ENCODE data around the gene CENPH. TPM values are rescaled to one million over a fixed set of nuclear protein-coding genes. Genes with fewer than 3 reads are reported as not detected.
"Not testable (repeated sequence)": the region's sequence is repeated elsewhere in the genome, so short reads cannot be mapped to it uniquely, and the experiment has no call there.

CENPH gene
- total and polyA plus RNA-seq, 2 experiments from 2014 or later: 22.2 to 26.7 TPM

DNA sequence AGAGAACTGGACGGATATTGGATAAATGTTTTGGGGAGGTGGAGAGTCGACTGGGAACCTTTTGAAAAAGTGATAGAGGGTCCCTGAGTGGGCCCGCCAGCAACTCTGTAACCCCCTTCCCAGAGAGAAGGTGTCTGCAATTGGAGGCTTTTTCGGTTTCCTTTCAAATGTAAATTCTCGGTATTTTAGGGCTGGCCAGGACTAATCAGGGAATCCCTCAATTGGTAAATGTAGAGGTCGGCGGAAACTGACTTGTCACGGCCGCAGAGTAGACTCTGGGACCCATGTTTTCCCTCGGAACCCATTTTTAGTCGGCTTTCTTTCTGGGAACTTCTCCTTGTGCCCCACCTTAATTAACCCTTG is 21.9 kb upstream of the CENPH start:
- Histone ChIP-seq H3K36me3 (peaks cover 31% of the 10 kb centered on the region), H3K4me3 (peak overlapping the region; percentile 77), H3K27ac (peak overlapping the region; percentile 90), H3K4me1 (ENCODE audit: low read depth) (peaks cover 13% of the 10 kb centered on the region), H3K27me3 (no peaks in the 10 kb centered on the region), H3K9me3 (ENCODE audit: low read depth) (no peaks in the 10 kb centered on the region)
- peak; percentile 13 to 18 for DNase-seq (ENCODE audit: low read depth in 1 of 2, low spot score in 1 of 2)
- TF ChIP-seq, protein P1, sequence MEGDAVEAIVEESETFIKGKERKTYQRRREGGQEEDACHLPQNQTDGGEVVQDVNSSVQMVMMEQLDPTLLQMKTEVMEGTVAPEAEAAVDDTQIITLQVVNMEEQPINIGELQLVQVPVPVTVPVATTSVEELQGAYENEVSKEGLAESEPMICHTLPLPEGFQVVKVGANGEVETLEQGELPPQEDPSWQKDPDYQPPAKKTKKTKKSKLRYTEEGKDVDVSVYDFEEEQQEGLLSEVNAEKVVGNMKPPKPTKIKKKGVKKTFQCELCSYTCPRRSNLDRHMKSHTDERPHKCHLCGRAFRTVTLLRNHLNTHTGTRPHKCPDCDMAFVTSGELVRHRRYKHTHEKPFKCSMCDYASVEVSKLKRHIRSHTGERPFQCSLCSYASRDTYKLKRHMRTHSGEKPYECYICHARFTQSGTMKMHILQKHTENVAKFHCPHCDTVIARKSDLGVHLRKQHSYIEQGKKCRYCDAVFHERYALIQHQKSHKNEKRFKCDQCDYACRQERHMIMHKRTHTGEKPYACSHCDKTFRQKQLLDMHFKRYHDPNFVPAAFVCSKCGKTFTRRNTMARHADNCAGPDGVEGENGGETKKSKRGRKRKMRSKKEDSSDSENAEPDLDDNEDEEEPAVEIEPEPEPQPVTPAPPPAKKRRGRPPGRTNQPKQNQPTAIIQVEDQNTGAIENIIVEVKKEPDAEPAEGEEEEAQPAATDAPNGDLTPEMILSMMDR (IDR thresholded peaks at IDR 0.05; ENCODE audit: low read depth, low read length): no peak

DNA sequence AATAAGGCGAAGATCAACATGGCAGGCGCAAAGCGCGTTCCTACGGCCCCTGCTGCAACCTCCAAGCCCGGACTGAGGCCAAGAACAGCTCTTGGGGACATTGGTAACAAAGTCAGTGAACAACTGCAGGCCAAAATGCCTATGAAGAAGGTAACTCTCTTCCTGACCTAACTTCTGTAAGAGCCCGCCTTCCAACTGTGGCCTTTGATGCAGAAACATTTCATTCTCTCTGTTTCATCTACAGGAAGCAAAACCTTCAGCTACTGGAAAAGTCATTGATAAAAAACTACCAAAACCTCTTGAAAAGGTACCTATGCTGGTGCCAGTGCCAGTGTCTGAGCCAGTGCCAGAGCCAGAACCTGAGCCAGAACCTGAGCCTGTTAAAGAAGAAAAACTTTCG is 21.5 kb upstream of the CENPH start:
- peaks cover 13% of the 10 kb centered on the region for H3K4me1 ChIP-seq (ENCODE audit: low read depth)
- peaks cover 32% of the 10 kb centered on the region for H3K36me3 ChIP-seq
- no peaks in the 10 kb centered on the region for H3K9me3 ChIP-seq (ENCODE audit: low read depth)
- TF ChIP-seq, protein P1 (IDR thresholded peaks at IDR 0.05; ENCODE audit: low read depth, low read length): no peak
- H3K27me3 ChIP-seq: no peaks in the 10 kb centered on the region
- peak in 1 of 2 donors; percentile 4 for DNase-seq (ENCODE audit: low read depth in 1 of 2, low spot score in 1 of 2)
- peak overlapping the region; percentile 90 for H3K27ac ChIP-seq
- peak overlapping the region; percentile 77 for H3K4me3 ChIP-seq

DNA sequence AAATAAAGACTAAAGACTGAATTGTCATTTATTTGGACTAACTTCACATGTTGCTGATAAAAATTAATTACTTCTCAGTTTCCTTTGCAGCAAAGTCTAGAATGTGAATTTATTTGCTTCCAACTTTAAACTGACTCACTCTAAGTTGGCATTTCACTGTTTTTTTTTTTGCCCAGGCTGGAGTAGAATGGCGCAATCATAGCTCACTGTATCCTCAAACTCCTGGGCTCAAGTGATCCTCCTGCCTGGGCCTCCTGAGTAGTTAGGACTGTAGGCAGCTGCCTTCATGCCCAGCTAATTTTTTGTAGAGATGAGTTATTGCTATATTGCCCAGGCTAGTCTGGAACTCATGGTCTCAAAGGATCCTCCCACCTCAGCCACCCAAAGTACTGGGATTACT is 18.9 kb upstream of the CENPH start:
- no peaks in the 10 kb centered on the region for H3K27me3 ChIP-seq
- no peaks in the 10 kb centered on the region for H3K9me3 ChIP-seq (ENCODE audit: low read depth)
- H3K36me3 ChIP-seq: peaks cover 56% of the 10 kb centered on the region
- H3K27ac ChIP-seq: no peak overlapping the region
- peaks cover 13% of the 10 kb centered on the region for H3K4me1 ChIP-seq (ENCODE audit: low read depth)
- H3K4me3 ChIP-seq: no peak overlapping the region
- TF ChIP-seq, protein P1 (IDR thresholded peaks at IDR 0.05; ENCODE audit: low read depth, low read length): no peak
- DNase-seq (ENCODE audit: low read depth in 1 of 2, low spot score in 1 of 2): peak in 1 of 2 donors; percentile 16

DNA sequence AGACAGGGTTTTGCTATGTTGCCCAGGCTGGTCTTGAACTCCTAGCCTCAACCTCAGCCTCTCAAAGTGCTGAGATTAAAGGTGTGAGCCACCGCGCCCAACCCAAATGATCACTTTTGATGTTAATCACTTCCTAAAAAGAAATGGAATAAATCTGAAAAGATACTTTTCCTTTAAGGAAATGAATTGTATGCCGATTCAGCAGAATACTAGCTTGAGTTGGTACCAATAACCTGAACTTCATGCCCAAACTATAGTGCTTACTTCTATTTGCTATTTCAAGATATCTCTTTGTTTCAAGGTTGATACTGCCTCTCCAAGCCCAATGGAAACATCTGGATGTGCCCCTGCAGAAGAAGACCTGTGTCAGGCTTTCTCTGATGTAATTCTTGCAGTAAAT is 18.4 kb upstream of the CENPH start:
- peaks cover 13% of the 10 kb centered on the region for H3K4me1 ChIP-seq (ENCODE audit: low read depth)
- no peak overlapping the region for H3K4me3 ChIP-seq
- no peaks in the 10 kb centered on the region for H3K27me3 ChIP-seq
- no peak overlapping the region for H3K27ac ChIP-seq
- no peaks in the 10 kb centered on the region for H3K9me3 ChIP-seq (ENCODE audit: low read depth)
- TF ChIP-seq, protein P1 (IDR thresholded peaks at IDR 0.05; ENCODE audit: low read depth, low read length): no peak
- peaks cover 57% of the 10 kb centered on the region for H3K36me3 ChIP-seq
- no peak for DNase-seq (ENCODE audit: low read depth in 1 of 2, low spot score in 1 of 2)

DNA sequence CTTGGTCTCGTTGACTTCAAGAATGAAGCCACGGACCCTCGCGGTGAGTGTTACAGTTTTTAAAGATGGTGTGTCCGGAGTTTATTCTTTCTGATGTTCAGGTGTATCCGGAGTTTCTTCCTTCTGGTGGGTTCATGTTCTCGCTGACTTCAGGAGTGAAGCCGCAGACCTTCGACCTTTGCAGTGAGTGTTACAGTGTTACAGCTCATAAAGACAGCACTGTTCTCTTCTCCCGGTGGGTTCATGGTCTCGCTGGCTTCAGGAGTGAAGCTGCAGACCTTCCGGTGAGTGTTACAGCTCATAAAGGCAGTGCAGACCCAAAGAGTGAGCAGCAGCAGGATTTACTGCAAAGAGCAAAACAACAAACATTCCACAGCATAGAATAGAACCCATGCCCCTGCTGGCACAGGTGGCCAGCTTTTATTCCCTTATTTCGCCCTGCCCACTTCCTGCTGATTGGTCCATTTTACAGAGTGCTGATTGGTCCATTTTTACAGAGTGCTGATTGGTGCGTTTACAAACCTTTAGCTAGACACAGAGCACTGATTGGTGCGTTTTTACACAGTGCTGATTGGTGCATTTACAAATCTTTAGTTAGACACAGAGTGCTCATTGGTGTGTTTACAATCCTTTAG is 7.6 kb upstream of the CENPH start:
- H3K9me3 ChIP-seq (ENCODE audit: low read depth); H3K4me3 ChIP-seq; DNase-seq (ENCODE audit: low read depth in 1 of 2, low spot score in 1 of 2); H3K4me1 ChIP-seq (ENCODE audit: low read depth); H3K27ac ChIP-seq; H3K27me3 ChIP-seq: not testable (repeated sequence)
- H3K36me3 ChIP-seq: peaks cover 17% of the 10 kb centered on the region

DNA sequence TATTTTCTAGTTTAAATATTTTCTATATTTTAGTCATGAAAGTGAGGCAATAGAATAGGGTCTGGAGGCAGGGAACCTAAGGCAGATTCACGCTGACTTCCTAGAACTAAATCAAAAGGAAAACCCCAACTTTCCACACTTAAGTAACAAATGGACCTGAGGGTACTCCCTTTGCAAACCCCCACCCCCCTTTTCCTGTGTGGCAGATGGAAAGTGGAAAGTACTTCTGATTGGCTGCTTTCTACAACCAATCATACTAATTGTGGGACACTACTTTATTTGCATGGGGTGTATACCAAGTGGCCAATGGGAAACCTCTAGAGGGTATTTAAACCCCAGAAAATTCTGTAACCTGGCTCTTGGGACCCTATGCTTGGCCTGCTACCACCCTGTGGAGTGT is 4.8 kb upstream of the CENPH start:
- no peak for DNase-seq (ENCODE audit: low read depth in 1 of 2, low spot score in 1 of 2)
- Histone ChIP-seq H3K27ac (no peak overlapping the region), H3K36me3 (no peaks in the 10 kb centered on the region), H3K4me3 (no peak overlapping the region), H3K27me3 (no peaks in the 10 kb centered on the region), H3K4me1 (ENCODE audit: low read depth) (no peaks in the 10 kb centered on the region), H3K9me3 (ENCODE audit: low read depth) (no peaks in the 10 kb centered on the region)
- TF ChIP-seq, protein P1 (IDR thresholded peaks at IDR 0.05; ENCODE audit: low read depth, low read length): no peak

Data from cardiac muscle cell (in vitro differentiated cells and primary cell).